ENCODE measurements around the gene CCDC191.
A peak's percentile ranks its signal among the peaks of the same experiment; 100 is the strongest.

Gene CCDC191, protein sequence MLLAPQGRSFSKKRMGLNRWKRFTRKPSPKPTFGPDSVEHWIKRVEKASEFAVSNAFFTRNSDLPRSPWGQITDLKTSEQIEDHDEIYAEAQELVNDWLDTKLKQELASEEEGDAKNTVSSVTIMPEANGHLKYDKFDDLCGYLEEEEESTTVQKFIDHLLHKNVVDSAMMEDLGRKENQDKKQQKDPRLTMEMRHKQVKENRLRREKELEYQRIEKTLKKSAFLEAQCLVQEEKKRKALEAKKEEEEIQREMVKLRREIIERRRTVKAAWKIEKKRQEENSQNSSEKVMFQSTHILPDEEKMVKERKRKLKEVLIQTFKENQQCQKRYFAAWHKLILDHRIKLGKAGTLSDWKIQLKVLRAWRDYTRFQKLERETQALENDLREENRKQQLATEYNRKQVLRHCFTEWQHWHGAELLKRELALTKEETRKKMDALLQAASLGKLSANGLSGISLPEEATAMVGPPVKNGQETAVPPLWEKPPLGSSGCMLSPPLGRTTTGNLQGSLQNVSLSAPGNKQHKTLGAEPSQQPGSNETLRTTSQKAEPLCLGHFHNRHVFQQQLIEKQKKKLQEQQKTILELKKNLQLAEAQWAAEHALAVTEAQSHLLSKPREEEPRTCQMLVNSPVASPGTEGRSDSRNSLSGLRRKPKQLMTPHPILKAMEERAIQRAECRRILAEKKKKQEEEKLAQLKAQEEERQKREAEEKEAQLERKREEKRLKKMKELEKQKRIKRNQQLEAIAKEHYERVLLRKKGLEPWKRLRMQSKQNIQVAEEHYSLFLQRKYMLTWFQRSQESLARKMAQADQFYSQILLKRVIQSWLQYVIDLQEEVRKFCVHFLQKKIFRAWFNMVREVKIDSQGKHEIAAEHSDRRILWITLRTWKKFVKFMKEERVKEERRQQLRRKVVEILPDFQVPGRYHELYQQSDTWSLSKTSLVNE

GRCh38 chr3:114056130-114057010 lies at the start of gene CCDC191, which contains the start of gene QTRT2:
TSS of gene CCDC191 (minus strand) at chr3:114056526. CDS start at chr3:114056466, 60 bp downstream.
TSS of gene QTRT2 (plus strand) at chr3:114056737. CDS start at chr3:114065258, 8,521 bp downstream.
- peak; percentile 100 for DNase-seq (ENCODE audit: low read depth)

GRCh38 chr3:114104414-114104813 lies 48.1 kb upstream of the CCDC191 start:
- no peak for DNase-seq (ENCODE audit: low read depth)

DNA sequence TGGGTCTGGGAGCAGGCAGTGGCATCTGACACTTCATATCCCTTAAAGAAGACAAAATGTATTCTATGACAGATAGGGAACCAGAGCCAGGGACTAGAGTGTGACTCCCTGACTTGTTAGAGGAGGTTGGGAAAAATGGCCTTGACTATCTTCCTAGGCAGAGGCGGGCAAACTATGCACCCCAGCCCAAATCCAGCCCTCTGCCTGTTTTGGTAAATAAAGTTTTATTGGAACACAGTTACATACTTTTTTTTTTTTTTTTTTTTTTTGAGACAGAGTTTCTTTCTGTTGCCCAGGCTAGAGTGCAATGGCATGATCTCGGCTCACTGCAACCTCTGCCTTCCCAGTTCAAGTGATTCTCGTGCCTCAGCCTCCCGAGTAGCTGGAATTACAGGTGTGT lies 47.5 kb upstream of the CCDC191 start:
- DNase-seq (ENCODE audit: low read depth) = no peak

DNA sequence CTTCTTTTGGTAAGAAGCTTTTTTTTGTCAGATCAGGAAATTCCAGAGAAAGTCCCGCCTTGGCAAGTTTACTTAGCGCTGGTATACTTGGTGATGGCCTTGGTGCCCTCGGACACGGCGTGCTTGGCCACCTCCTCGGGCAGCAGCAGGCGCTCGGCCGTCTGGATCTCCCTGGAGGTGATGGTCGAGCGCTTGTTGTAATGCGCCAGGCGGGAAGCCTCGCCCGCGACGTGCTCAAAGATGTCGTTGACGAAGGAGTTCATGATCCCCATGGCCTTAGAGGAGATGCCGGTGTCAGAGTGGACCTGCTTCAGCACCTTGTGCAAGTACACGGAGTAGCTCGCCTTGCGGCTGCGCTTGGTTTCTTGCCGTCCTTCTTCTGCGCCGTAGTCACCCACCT lies 46.9 kb upstream of the CCDC191 start:
- DNase-seq (ENCODE audit: low read depth) = no peak

DNA sequence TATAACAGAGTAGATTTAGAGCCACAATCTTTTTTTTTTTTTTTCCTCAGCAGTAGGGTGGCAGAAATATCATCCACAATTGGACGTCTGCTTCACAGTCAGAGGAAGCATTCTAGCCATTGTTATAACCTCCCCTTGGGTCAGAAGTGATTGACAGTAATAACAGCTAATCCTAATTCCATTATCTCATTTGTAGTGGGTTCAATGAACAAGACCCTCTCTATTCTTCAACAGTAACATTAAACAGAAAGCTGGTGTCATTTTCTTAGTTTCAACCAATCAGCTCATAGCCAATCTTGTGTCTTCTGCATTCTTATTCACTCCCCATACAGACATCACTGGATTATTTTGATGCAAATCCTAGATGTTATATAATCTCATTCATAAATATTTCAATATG lies 44.8 kb upstream of the CCDC191 start:
- DNase-seq (ENCODE audit: low read depth) = no peak

DNA sequence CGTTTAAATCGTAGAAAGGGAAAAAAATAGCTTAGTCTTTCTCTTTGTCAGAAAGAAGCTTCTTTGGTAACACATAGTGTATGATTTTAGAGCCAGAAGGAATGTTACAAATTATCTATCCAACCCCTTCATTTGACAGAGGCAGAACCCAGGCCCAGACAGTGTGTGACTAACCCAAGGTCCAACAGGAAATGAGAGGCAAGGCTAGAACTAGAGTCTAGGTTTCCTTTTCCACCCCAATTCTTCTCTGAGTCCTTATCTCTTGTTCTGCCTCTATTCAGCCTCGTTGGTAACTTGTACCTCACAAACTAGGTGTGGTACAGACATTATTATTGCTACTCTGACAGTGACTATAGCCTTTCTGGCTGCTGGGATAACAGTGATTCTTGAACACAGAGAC lies 39.5 kb upstream of the CCDC191 start:
- no peak for DNase-seq (ENCODE audit: low read depth)

DNA sequence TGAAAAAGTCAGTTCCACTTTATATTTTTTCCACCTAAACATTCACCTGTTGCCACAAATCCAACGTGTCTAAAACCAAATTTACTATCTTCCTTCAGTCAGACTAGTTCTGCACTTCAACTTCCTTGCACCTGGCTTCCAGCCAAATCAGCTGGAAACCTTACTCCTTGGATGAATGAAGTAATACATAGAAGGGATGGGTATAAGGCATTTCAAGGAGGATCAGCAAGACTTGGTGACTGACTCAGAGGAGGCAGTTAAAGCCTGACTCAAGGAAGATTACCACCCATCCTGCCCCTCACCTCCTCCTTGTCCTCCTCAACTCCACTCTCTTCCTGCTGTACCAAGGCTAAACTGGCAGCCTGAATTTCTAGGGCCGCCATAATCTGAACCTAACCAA lies 37.3 kb upstream of the CCDC191 start:
- peak; percentile 71 for DNase-seq (ENCODE audit: low read depth)

DNA sequence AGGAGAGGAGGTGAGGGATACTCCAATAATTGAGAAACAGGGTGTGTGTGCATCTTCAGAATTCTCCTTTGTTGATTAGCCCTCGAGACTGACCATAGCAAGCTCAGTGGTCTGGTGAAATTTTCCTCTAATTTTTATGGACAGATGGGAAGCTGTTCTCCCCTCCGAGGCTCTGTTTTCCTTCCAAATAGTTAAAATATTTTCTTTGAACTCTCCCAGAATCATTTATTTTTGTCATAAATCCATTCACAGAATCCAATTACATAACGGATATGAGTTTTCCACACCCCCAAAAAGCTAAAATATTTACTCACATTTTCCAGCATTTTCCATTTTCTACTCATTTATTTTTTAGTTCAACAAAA lies 36.7 kb upstream of the CCDC191 start:
- DNase-seq (ENCODE audit: low read depth) = no peak

DNA sequence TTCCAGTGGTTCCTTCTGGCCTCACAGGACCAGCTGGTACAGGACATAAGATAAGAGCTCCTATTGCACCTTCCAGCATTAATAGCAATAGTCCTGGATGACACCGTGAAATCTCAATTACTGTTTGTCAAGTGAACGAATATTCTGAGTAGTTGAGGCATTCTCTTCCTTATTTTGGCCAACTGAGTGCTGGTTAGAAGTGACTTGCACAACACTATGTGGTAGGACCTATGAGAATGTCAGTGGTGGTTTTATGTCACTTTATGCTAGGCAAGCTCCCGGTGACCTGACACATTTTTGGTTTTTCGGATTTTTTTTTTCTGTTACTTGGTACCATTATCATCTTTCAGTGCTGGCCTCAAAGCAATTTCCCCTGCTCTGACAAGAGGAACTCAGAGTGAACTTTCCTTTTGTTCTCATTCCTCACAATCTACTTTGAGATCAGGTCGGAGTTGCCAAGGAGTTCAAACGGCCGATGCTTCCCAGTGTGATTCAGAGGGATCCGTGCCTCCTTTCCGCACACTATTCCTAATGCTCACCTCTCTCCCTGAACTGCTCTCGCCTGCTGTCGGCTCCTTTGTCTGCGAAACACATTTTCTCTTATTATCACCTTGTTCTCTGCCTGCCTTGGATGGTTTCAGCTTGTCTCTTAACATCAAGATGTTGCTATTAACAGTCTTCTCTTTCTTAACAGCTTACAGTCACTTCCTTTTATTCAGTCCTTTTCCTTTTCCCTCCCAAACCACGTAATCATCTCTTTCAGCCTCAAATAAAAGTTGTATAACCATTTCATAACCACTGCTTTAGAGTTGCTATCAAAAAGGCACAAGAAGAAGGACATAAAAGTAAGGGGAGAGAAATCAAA lies 36.1 kb upstream of the CCDC191 start:
- DNase-seq (ENCODE audit: low read depth) = no peak

- DNase-seq (ENCODE audit: low read depth) = no peak
Measured at GRCh38 chr3:114089675-114090074, 33.3 kb upstream of the CCDC191 start.

DNA sequence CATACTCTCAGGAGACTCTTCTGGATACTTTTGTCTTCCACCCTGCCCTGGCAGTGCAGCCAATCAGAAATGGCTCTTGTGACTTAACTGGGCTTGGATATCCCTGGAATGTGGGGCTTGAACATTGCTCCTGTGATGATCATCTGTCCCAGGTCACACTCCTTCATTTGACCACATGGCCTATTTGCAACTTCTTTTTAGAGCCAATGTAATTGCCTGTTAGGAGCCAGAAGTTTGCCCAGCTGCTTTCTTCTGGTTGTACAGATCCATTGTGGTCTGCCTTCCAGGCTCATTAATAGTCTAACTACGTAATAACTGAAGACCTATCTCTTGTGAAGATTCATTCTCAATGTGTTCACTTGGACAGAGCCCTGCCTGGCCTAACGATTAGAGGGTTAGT lies 30.0 kb upstream of the CCDC191 start:
- DNase-seq (ENCODE audit: low read depth) = no peak

- DNase-seq (ENCODE audit: low read depth) = no peak
Measured at GRCh38 chr3:114083112-114083511, 26.8 kb upstream of the CCDC191 start.

GRCh38 chr3:114081037-114081436 lies 24.7 kb upstream of the CCDC191 start:
- peak; percentile 39 for DNase-seq (ENCODE audit: low read depth)

DNA sequence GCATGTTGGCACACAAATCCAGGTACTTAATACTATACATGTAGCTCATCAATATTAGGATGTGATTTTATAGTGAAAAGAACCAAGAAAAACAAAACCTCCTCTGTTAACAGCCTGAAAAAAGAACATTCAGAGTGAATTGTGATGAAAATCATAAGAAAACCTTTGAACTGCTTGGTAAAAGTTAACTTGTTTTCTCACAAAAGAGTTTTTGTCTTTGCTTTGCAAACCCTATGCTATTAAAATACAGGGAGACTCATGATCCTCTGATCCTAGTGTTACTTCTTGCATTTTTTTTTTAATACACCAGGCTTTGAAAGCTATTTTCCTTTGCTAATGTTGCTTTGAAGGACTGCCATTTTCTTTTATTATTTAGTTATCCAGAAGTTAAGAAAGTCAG lies 23.9 kb upstream of the CCDC191 start:
- no peak for DNase-seq (ENCODE audit: low read depth)

- no peak for DNase-seq (ENCODE audit: low read depth)
Measured at GRCh38 chr3:114079761-114080160, 23.4 kb upstream of the CCDC191 start.

DNA sequence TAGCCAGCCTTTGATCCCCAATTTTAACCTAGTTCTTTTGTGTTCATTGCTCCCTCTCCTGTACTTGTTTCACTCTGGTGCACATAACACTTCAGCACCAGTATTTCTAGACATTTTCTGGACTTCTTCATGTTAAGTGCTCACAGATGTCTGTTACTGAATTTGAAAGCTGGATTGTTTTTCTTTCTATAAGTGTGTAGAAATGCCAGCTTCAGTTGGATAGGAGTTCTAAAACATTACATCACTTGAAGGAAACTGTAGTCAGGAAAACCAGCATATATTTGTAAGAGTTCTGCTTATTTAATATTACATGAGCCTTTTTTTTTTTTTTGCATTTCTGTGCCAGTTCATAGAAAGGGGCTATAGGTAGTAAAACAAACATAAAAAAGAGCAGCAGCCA lies 21.8 kb upstream of the CCDC191 start:
- DNase-seq (ENCODE audit: low read depth) = peak; percentile 74

DNA sequence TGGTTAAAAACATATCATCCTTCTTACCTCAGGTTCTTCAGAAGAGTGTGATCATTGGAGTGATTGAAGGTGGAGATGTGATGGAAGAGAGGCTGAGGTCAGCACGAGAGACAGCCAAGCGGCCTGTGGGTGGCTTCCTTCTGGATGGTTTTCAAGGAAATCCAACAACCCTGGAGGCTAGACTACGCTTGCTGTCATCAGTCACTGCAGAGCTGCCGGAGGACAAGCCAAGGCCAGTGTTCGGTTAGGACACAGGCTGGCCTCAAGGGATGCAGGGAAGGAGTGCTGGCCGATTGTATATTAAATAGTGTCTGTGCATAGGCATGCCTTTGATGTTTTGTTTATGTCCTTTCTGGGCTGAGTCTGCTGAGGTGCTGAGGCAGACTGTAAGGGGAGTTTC lies 20.4 kb upstream of the CCDC191 start:
- no peak for DNase-seq (ENCODE audit: low read depth)

DNA sequence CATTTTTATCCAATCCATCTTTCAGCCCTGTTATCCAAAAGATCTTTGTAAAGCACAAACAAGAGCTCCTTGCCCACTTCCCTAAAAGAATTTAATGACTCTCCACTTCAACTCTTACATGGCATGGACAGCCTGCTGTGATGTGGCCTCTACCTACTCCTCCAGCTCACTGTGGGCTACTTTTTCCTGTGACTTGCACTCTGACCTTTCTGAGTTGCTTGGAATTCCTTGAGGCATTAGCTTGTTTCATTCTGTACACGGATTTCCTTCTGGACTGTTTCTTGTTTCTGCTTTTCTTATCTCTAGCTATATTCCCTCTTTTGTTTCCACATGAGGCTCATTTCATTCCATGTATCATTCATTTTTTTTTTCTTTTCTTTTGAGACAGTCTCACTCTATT lies 15.5 kb upstream of the CCDC191 start:
- no peak for DNase-seq (ENCODE audit: low read depth)

DNA sequence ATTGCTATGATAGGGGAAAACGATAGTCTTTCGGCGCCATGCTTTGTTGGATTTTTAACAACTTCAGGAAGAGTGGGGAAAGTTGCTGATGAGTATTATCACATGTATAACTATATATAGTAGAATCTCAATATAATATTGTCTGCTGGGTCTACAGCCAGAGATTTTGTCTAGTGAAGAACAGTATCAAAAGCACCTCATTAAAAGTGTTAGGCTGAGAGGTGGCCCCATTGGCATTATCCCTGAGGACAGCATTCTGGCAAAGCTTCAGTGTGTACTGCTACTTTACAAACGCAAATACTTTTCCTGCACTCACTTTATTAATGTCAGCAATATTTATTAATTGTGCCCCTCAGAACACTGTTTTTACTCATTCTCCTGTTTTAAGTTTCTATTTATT lies 12.0 kb upstream of the CCDC191 start:
- DNase-seq (ENCODE audit: low read depth) = no peak

- no peak for DNase-seq (ENCODE audit: low read depth)
Measured at GRCh38 chr3:114067804-114068203, 11.5 kb upstream of the CCDC191 start.
